HG03045 (cell line): Measurements from ENCODE around the gene HMG20B.
"Not testable (repeated sequence)": the region's sequence is repeated elsewhere in the genome, so short reads cannot be mapped to it uniquely, and the experiment has no call there.

Experiments used
- ATAC-seq: cut with Tn5 transposase; IDR thresholded peaks from one replicate; pipeline ENCODE4 v1.9.1; 2021; ENCODE audit warnings: mild to moderate bottlenecking, moderate library complexity; ENCODE audit not compliant: unreplicated experiment

The HMG20B gene

GRCh38 chr19:3554254-3555083 is 18.3 kb upstream of the HMG20B start:
- no peak for ATAC-seq

- no peak for ATAC-seq
Measured at GRCh38 chr19:3555653-3556422, 16.9 kb upstream of the HMG20B start.

- ATAC-seq = no peak
Measured at GRCh38 chr19:3556423-3556977, 16.2 kb upstream of the HMG20B start.

GRCh38 chr19:3556978-3557460 is 15.7 kb upstream of the HMG20B start:
- ATAC-seq = no peak

- ATAC-seq = peak; percentile 88
Measured at GRCh38 chr19:3557461-3558248, 15.1 kb upstream of the HMG20B start, which contains the start of gene MFSD12. MFSD12 (minus strand) TSS chr19:3557586; CDS start chr19:3557403, 183 bp downstream.

GRCh38 chr19:3563709-3564524 is 8.8 kb upstream of the HMG20B start:
- no peak for ATAC-seq

GRCh38 chr19:3565139-3565538 is 7.6 kb upstream of the HMG20B start:
- ATAC-seq = no peak

GRCh38 chr19:3570042-3570441 is 2.7 kb upstream of the HMG20B start:
- not testable (repeated sequence) for ATAC-seq

- ATAC-seq = no peak
Measured at GRCh38 chr19:3570606-3571011, 2.1 kb upstream of the HMG20B start.

GRCh38 chr19:3572132-3572854 is 451 bp upstream of the HMG20B start:
- ATAC-seq = peak; percentile 87

GRCh38 chr19:3573162-3573857 is 566 bp downstream of the HMG20B start:
- peak; percentile 9 for ATAC-seq

GRCh38 chr19:3573858-3574637 is 1.3 kb downstream of the HMG20B start:
- ATAC-seq = no peak

GRCh38 chr19:3575260-3575741 is 2.6 kb downstream of the HMG20B start:
- no peak for ATAC-seq

- ATAC-seq = no peak
Measured at GRCh38 chr19:3575949-3576673, 3.4 kb downstream of the HMG20B start.

- no peak for ATAC-seq
Measured at GRCh38 chr19:3576696-3577443, 4.1 kb downstream of the HMG20B start.

- ATAC-seq = no peak
Measured at GRCh38 chr19:3577723-3578344, 5.1 kb downstream of the HMG20B start.
